Parathyroid adenoma (tissue), 2 donors: ENCODE data around the gene SLC25A26.

Source experiments
- H2AFZ ChIP-seq: fragments of 300-600 bp; sonication (generic); one replicate; pipeline ENCODE4 v1.7.0; 2017; ENCODE audit warnings: antibody characterized with exemption, mild to moderate bottlenecking
- H3K27ac ChIP-seq: fragments of 300-600 bp; sonication (generic); one replicate; pipeline ENCODE4 v1.7.0; 2017
- H3K27me3 ChIP-seq: fragments of 300-600 bp; sonication (generic); one replicate; pipeline ENCODE4 v1.7.0; 2017; ENCODE audit warnings: low read length; ENCODE audit not compliant: control insufficient read depth, insufficient read depth
- H3K36me3 ChIP-seq: fragments of 300-600 bp; sonication (generic); one replicate; pipeline ENCODE4 v1.7.0; 2017; ENCODE audit warnings: low read length; ENCODE audit not compliant: control insufficient read depth, insufficient read depth
- H3K4me1 ChIP-seq: fragments of 300-600 bp; sonication (generic); one replicate; pipeline ENCODE4 v1.7.0; 2017; ENCODE audit warnings: control low read depth
- H3K4me2 ChIP-seq: fragments of 300-600 bp; sonication (generic); one replicate; pipeline ENCODE4 v1.7.0; 2017; ENCODE audit warnings: low read length
- H3K4me3 ChIP-seq: fragments of 300-600 bp; sonication (generic); one replicate; pipeline ENCODE4 v1.7.0; 2017; ENCODE audit warnings: low read depth, low read length
- H3K79me2 ChIP-seq: fragments of 300-600 bp; sonication (generic); one replicate; pipeline ENCODE4 v1.7.0; 2017; ENCODE audit warnings: control low read depth
- H3K9ac ChIP-seq: fragments of 300-600 bp; sonication (generic); one replicate; pipeline ENCODE4 v1.7.0; 2017; ENCODE audit warnings: mild to moderate bottlenecking
- H3K9me3 ChIP-seq: fragments of 300-600 bp; sonication (generic); one replicate; pipeline ENCODE4 v1.7.0; 2017; ENCODE audit warnings: low read length; ENCODE audit not compliant: control insufficient read depth
- TF ChIP-seq, protein P1 (sequence below): fragments of 300-600 bp; sonication (generic); IDR thresholded peaks from one replicate; pipeline ENCODE4 v1.7.0; 2017; ENCODE audit warnings: antibody characterized with exemption, mild to moderate bottlenecking
- donor health status: primary hyperparathyroidism.

The SLC25A26 gene

DNA sequence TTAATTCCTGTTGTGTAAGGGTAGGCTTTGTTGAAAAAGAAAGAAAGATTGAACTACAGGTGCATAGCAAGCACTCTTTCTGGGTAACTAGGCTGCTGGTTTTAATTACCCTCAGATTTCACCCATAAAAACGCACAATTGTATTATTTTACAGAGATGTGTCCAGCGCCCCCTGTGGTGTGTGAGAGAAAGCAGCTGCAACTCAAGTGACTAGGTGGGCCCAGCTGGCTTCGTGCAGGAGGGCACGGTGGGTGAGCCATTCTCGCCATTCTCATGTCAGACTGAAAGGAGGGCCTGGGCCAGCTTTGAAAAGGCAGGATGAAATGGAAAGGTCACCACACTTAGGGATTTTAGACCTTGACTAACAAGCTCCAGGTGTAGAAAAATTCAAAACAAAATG is 157.5 kb downstream of the SLC25A26 start:
- Histone ChIP-seq H3K79me2 (no peaks in the 10 kb centered on the region), H3K36me3 (no peaks in the 10 kb centered on the region), H2AFZ (no peak overlapping the region), H3K27ac (no peak overlapping the region), H3K4me2 (no peak overlapping the region), H3K27me3 (no peaks in the 10 kb centered on the region), H3K4me3 (no peak overlapping the region), H3K9me3 (no peaks in the 10 kb centered on the region), H3K9ac (no peak overlapping the region), H3K4me1 (no peaks in the 10 kb centered on the region)
- TF ChIP-seq, protein P1, sequence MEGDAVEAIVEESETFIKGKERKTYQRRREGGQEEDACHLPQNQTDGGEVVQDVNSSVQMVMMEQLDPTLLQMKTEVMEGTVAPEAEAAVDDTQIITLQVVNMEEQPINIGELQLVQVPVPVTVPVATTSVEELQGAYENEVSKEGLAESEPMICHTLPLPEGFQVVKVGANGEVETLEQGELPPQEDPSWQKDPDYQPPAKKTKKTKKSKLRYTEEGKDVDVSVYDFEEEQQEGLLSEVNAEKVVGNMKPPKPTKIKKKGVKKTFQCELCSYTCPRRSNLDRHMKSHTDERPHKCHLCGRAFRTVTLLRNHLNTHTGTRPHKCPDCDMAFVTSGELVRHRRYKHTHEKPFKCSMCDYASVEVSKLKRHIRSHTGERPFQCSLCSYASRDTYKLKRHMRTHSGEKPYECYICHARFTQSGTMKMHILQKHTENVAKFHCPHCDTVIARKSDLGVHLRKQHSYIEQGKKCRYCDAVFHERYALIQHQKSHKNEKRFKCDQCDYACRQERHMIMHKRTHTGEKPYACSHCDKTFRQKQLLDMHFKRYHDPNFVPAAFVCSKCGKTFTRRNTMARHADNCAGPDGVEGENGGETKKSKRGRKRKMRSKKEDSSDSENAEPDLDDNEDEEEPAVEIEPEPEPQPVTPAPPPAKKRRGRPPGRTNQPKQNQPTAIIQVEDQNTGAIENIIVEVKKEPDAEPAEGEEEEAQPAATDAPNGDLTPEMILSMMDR: peak; percentile 45

DNA sequence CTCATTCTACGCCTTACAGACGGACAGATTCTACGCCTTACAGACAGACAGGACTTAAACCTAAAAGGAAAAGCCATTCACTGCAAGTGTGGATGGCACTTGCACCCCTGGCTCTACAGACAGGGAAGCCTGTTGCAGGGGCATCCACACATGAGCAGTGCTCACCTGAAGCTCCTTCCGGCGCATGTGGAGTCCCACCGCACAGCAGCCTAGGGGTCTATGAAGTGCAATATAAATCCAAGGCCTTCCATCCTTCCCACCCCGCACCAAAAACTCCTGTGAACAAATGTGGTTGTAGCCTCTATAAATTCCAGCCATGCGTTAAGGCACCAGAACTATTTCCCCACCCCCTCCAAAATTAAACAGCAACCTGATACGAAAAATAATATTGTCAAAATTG is 158.8 kb downstream of the SLC25A26 start:
- Histone ChIP-seq H3K9me3 (no peaks in the 10 kb centered on the region), H3K27me3 (no peaks in the 10 kb centered on the region)

DNA sequence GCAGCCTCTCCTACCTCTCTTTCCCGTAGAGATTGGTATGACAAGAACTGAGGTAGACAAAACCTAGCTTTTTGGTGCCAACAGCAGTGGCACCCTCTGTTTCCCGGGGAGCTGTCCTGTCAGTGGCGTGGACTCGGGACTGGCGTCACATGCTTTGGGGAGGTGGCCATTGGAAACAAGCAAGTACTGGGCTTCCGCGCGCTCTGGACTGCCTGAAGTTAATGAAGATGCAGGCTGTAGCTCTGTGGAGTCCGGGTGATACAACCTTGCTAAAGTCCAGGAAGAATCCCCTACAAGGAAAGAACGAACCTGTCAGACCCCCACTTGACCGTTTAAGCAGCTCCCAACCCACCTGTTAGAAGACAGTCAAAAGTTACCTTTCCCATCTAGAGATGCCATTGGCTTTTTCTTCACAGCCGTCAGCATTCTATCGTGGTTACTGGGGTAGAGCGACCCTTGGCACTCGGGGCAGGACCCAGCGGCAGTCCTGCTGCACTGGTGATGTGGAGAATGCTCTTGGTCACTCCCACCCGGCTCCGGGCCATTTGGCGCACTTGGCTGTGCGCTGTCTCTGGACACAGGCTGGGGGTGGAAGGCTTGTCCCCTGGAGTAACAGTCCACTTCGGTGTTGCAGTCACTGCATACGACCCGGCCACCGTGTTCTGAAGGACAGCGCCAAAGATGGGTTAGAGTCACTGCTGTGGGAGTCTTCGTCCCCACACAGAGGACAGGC is 159.6 kb downstream of the SLC25A26 start:
- Histone ChIP-seq H3K36me3 (no peaks in the 10 kb centered on the region), H3K9ac (no peak overlapping the region)

More for the DNA sequence above, 158.8 kb downstream of the SLC25A26 start:
- H3K4me2 ChIP-seq: no peak overlapping the region
- H3K27ac ChIP-seq: no peak overlapping the region
- TF ChIP-seq, protein P1: no peak
- H3K4me1 ChIP-seq: no peaks in the 10 kb centered on the region
- H3K36me3 ChIP-seq: no peaks in the 10 kb centered on the region
- H2AFZ ChIP-seq: no peak overlapping the region
- no peak overlapping the region for H3K4me3 ChIP-seq
- no peak overlapping the region for H3K9ac ChIP-seq
- H3K79me2 ChIP-seq: no peaks in the 10 kb centered on the region

DNA sequence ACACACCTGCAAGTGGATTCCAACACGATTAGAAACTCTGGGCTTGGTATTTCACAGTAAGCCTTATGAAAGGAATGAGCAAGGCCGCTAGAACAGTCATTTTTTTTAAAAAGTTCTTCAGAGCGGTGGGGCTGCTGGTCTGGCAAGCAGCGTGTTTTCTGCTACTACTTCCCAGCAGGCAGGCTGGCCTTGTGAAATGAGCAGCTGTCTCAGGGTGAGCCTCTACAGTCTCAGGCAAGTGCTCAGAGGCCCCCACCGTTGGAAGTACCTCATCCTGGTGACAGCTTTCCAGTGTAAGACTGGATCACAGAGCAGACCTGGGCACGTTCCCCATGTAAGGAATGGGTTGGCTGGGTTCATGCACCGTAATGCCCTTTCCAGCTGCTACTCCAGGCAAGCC is 160.8 kb downstream of the SLC25A26 start:
- Histone ChIP-seq H3K4me2 (no peak overlapping the region), H3K79me2 (no peaks in the 10 kb centered on the region), H3K36me3 (no peaks in the 10 kb centered on the region), H3K9ac (no peak overlapping the region), H3K9me3 (no peaks in the 10 kb centered on the region), H2AFZ (no peak overlapping the region), H3K27me3 (no peaks in the 10 kb centered on the region), H3K4me3 (no peak overlapping the region), H3K4me1 (no peaks in the 10 kb centered on the region), H3K27ac (no peak overlapping the region)
- TF ChIP-seq, protein P1: no peak

More for the DNA sequence above, 159.6 kb downstream of the SLC25A26 start:
- H3K27ac ChIP-seq: no peak overlapping the region
- no peak overlapping the region for H3K4me2 ChIP-seq
- no peak overlapping the region for H3K4me3 ChIP-seq
- TF ChIP-seq, protein P1: no peak
- H3K4me1 ChIP-seq: no peaks in the 10 kb centered on the region
- no peaks in the 10 kb centered on the region for H3K27me3 ChIP-seq
- no peaks in the 10 kb centered on the region for H3K79me2 ChIP-seq
- H2AFZ ChIP-seq: no peak overlapping the region
- no peaks in the 10 kb centered on the region for H3K9me3 ChIP-seq

DNA sequence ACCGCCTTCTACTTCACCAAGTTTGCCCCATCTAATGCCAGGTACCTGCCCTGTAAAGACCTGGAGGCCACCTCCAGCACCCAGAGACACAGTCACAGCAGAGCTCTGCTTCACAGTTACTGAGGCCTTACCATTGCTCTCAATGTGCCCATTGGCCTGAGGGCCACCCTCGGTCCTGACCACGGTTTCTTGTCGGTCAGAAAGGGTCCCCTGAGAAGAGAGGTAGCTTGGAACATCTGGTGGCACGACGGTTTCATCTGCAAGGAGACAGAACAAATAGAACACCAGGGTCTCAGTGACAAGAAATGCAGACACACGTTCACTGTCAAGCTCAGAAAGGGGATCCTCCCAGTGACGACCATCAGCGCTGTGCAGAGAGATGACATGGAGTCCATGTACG is 161.3 kb downstream of the SLC25A26 start:
- no peaks in the 10 kb centered on the region for H3K36me3 ChIP-seq
- TF ChIP-seq, protein P1: no peak
- no peaks in the 10 kb centered on the region for H3K27me3 ChIP-seq
- H2AFZ ChIP-seq: no peak overlapping the region
- no peak overlapping the region for H3K9ac ChIP-seq
- H3K27ac ChIP-seq: no peak overlapping the region
- H3K4me2 ChIP-seq: no peak overlapping the region
- H3K4me1 ChIP-seq: no peaks in the 10 kb centered on the region
- no peaks in the 10 kb centered on the region for H3K9me3 ChIP-seq
- H3K79me2 ChIP-seq: no peaks in the 10 kb centered on the region
- H3K4me3 ChIP-seq: no peak overlapping the region
